Adrenal gland (tissue), 12 donors: ENCODE measurements around the gene HENMT1. TPM values are rescaled to one million over a fixed set of nuclear protein-coding genes. Genes with fewer than 3 reads are reported as not detected.
"Not testable (repeated sequence)": the region's sequence is repeated elsewhere in the genome, so short reads cannot be mapped to it uniquely, and the experiment has no call there.

Experiments used
- DNase-seq, 7 donors: peaks; one replicate each; pipeline ENCODE4 v3.0.0-alpha.2; 2019 to 2020
- H3K27ac ChIP-seq, 5 donors: fragments of 200-600 bp; sonication (generic) in 4 of 5; 1 replicate in 3 of 5; 2 replicates in 2 of 5; pipeline versions ENCODE4 v1.5.1 to v1.8.0; 2016 to 2020; ENCODE audit warnings: mild to moderate bottlenecking in 1 of 5
- H3K27me3 ChIP-seq: fragments of 200-600 bp; 2 replicates; pipeline ENCODE4 v1.8.0; 2021
- H3K36me3 ChIP-seq, 2 donors: fragments of 200-600 bp; replicated peaks in 1 of 2; 1 replicate in 1 of 2; 2 replicates in 1 of 2; pipeline versions ENCODE4 v1.5.1 to v1.8.0; 2018 to 2022
- H3K4me1 ChIP-seq, 2 donors: fragments of 200-600 bp; replicated peaks in 1 of 2; 1 replicate in 1 of 2; 2 replicates in 1 of 2; pipeline versions ENCODE4 v1.5.1 to v1.8.0; 2018 to 2021
- H3K4me3 ChIP-seq, 4 donors: fragments of 200-600 bp; sonication (generic) in 3 of 4; one replicate each; pipeline ENCODE4 v1.5.1; 2016 to 2018
- H3K9me3 ChIP-seq, 3 donors: fragments of 200-600 bp; sonication (generic) in 1 of 3; replicated peaks in 1 of 3; 1 replicate in 2 of 3; 2 replicates in 1 of 3; pipeline versions ENCODE4 v1.5.1 to v1.8.0; 2016 to 2021
- POLR2A ChIP-seq, 2 donors: fragments of 450-650 bp; IDR thresholded peaks; one replicate each; pipeline ENCODE4 v1.6.1; 2017; ENCODE audit warnings: antibody characterized with exemption in 2 of 2, mild to moderate bottlenecking in 2 of 2, moderate library complexity in 1 of 2
- WGBS, 4 donors: extraction: QIAGEN DNeasy Blood & Tissue Kit in 2 of 4; methylation state at CpG; one replicate each; pipeline versions ENCODE4 v1.1.5 to v1.1.7; 2013 to 2017; 5-methylcytosine and 5-hydroxymethylcytosine counted together
- intact Hi-C, 2 donors: fragments of 100-400 bp; cut with DNase I; formaldehyde crosslinking; loops; one replicate each; pipeline versions ENCODE4 v1.14.1 to v1.15.0; 2022 to 2023
- polyA plus RNA-seq, 3 donors: library from polyadenylated mRNA; stranded (reverse); fragments of 200-250 nt in 2 of 3; fragments of 350-450 nt in 1 of 3; fragmentation: Illumina TruSeq in 1 of 3; extraction: RNeasy Lipid Tissue Mini Kit (QIAGEN cat#74804) in 1 of 3; gene quantifications; one replicate each; pipeline ENCODE4 v1.2.3, GENCODE V29; 2013 to 2014
- total RNA-seq, 9 donors: library from RNA; depleted of rRNA in 4 of 9; stranded (reverse); fragments of >200 nt in 4 of 9; fragments of 120-200 nt in 1 of 9; fragmentation: NEBNext Ultra II Directional in 1 of 9; extraction: Animal tissue kit (Norgen Biotek cat#: 25700) in 1 of 9; gene quantifications; one replicate each; pipeline versions ENCODE4 v1.1.0 to v1.2.4, GENCODE V29; 2013 to 2023
- TF ChIP-seq, protein P1 (sequence below), 6 experiments: fragments of 450-650 bp in 4 of 6; fragments of 200-600 bp in 2 of 6; sonication (generic) in 1 of 6; IDR thresholded peaks; 1 replicate in 5 of 6; 2 replicates in 1 of 6; pipeline versions ENCODE4 v1.5.1 to v1.8.0; 2016 to 2021; ENCODE audit warnings: antibody characterized with exemption in 6 of 6, mild to moderate bottlenecking in 2 of 6, moderate library complexity in 1 of 6
- donor health status: healthy with polysubstance abuse.
- donor health status: Bipolar disorder and iron deficiency.
- donor health status: DM: yes; HTN: yes; CAD: no.
- donor health status: DM: no; HTN: no; CAD: no.
- donor health status: DM: no; HTN: no; CAD: no.
- donor health status: DM: yes; HTN: yes; CAD: no.

HENMT1 gene
- total and polyA plus RNA-seq, 12 donors = 1.2 to 22.2 (median 3.4) TPM

DNA sequence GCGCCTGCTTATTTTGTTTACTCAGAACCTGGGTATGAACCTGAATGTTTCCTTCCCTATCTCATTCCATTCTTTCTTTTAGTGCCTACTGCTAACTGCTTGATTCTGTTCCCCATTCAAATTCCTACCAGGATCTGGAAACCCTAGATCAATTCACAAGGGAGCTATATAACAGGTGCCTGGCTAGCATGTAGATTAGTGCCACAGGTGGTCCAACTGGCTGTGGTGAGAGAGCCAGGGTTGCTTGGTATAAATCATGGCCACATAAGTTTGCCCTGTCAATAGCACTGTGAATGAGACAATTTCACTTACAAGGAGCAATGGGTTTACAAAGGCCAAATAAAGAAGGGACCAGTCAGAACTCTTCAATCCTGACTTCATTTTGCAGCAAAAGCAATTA, 24.6 kb upstream of the HENMT1 start:
- Histone ChIP-seq H3K36me3 (no peaks in the 10 kb centered on the region), H3K4me3 (no peak overlapping the region), H3K9me3 (no peaks in the 10 kb centered on the region), H3K27ac (no peak overlapping the region), H3K27me3 (no peaks in the 10 kb centered on the region), H3K4me1 (no peaks in the 10 kb centered on the region)
- intact Hi-C loops = no loop called here
- TF ChIP-seq POLR2A (IDR thresholded peaks at IDR 0.05) = no peak
- TF ChIP-seq, protein P1, sequence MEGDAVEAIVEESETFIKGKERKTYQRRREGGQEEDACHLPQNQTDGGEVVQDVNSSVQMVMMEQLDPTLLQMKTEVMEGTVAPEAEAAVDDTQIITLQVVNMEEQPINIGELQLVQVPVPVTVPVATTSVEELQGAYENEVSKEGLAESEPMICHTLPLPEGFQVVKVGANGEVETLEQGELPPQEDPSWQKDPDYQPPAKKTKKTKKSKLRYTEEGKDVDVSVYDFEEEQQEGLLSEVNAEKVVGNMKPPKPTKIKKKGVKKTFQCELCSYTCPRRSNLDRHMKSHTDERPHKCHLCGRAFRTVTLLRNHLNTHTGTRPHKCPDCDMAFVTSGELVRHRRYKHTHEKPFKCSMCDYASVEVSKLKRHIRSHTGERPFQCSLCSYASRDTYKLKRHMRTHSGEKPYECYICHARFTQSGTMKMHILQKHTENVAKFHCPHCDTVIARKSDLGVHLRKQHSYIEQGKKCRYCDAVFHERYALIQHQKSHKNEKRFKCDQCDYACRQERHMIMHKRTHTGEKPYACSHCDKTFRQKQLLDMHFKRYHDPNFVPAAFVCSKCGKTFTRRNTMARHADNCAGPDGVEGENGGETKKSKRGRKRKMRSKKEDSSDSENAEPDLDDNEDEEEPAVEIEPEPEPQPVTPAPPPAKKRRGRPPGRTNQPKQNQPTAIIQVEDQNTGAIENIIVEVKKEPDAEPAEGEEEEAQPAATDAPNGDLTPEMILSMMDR (IDR thresholded peaks at IDR 0.05) = no peak
- 66 to 84% (median 75%) methylated on average over 1 of the region's 1 CpG for WGBS, 4 donors
- no peak for DNase-seq

DNA sequence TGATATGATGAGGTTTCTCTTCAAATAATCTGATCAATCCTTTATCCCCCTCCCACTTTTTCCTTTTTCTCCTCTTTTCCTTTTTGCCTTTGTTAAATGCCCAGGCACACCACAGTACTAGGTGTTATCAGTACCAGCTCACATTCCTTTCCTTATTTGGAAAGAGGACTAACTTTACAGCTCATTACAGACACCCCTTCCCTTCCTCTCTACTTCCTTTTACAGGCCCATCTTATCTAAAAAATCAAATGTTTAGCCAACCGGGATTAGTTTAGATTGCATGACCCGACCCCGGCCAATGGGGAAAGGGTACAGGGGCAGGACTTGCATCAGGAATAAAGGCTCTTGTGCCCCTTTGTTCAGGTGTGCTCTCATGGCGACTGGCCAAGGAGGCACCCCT, 20.8 kb upstream of the HENMT1 start:
- intact Hi-C loops, H3K4me1 ChIP-seq, H3K9me3 ChIP-seq, DNase-seq, H3K36me3 ChIP-seq, H3K27me3 ChIP-seq, H3K27ac ChIP-seq, H3K4me3 ChIP-seq: not testable (repeated sequence)
- WGBS, 4 donors = 59 to 85% (median 71%) methylated on average over 4 of the region's 4 CpGs

DNA sequence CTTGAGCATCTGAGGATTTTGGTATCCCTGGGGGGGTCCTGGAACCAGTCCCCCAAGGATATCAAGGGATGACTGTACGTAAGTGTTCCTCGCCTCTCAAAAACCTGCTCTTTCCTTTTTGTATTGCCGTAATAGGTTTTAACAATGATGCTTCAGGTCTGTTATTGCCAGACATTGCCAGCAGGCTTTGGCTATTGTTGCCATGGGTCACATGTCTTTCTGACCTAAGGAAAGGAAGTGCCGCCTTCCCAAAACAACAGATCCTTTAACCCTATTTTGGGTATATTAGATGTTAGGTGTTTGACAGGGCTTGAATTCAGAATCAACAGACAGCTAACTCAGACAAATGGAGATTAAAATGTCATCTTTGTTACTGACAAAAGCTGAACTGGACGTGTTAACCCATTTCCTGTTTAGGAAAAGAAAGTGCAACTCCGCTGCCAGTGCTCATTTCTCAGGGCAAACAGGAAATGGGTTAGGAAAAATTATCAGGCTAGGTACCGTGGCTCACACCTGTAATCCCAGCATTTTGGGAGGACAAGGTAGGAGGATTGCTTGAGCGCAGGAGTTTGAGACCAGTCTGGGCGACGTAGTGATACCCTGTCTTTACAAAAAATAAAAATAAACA, 18.8 kb upstream of the HENMT1 start:
- Histone ChIP-seq H3K9me3 (no peaks in the 10 kb centered on the region), H3K27me3 (no peaks in the 10 kb centered on the region), H3K36me3 (no peaks in the 10 kb centered on the region), H3K4me1 (no peaks in the 10 kb centered on the region), H3K27ac (peak overlapping the region in 1 of 5 donors; percentile 34), H3K4me3 (no peak overlapping the region)
- no peak for DNase-seq
- 59 to 69% (median 68%) methylated on average over 10 of the region's 10 CpGs for WGBS, 4 donors
- TF ChIP-seq POLR2A (IDR thresholded peaks at IDR 0.05) = no peak
- TF ChIP-seq, protein P1 (IDR thresholded peaks at IDR 0.05) = no peak
- intact Hi-C loops = no loop called here

DNA sequence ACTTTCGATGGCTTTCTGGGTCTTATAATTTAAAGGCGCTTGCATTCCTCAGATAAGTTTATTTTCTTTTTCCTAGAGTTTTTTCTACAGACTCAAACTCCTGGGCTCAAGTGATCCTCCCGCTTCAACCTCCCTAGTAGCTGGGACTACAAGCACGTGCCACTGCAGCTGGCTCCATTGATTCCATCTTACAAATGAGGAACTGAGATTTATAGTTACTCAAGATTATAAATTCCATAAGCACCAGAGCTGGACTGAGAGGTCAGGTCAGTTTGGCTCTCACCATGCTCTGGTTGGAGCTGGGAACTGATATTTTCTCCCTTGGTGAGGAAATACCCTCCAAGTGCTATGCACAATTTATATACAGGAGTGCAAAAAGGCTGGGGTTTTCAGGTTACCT, 17.8 kb upstream of the HENMT1 start:
- intact Hi-C loops = no loop called here
- Histone ChIP-seq H3K9me3 (no peaks in the 10 kb centered on the region), H3K36me3 (no peaks in the 10 kb centered on the region), H3K4me3 (no peak overlapping the region), H3K27ac (no peak overlapping the region), H3K27me3 (no peaks in the 10 kb centered on the region), H3K4me1 (no peaks in the 10 kb centered on the region)
- WGBS, 4 donors = 56 to 72% (median 64%) methylated on average over 4 of the region's 4 CpGs
- DNase-seq = peak in 1 of 7 donors; percentile 24
- TF ChIP-seq, protein P1 (IDR thresholded peaks at IDR 0.05) = no peak
- TF ChIP-seq POLR2A (IDR thresholded peaks at IDR 0.05) = no peak

DNA sequence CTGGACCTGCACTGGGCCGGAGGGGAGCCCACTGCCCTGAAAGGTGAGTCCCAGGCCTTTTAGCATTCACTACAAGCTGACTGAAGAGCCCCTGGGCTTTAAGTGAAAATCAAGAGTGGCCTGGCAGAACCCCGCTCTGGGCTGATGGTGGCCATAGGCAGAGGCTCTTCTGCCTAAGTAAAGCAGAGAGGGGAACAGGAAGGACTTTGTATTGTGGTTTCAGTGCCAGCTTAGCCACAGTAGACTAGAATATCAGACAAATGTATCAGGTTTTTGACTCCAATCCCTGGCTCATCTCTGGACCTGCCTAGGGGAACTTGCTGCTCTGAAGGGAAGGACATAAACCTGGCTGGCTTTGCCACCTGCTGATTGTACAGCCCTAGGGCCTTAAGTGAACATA, 10.2 kb upstream of the HENMT1 start:
- intact Hi-C loops = no loop called here
- TF ChIP-seq, protein P1 (IDR thresholded peaks at IDR 0.05) = no peak
- TF ChIP-seq POLR2A (IDR thresholded peaks at IDR 0.05) = no peak
- Histone ChIP-seq H3K27me3 (no peaks in the 10 kb centered on the region), H3K4me1 (no peaks in the 10 kb centered on the region), H3K27ac (no peak overlapping the region), H3K36me3 (no peaks in the 10 kb centered on the region), H3K4me3 (no peak overlapping the region), H3K9me3 (no peaks in the 10 kb centered on the region)
- DNase-seq = no peak
- 84 to 100% (median 86%) methylated on average over 1 to 2 of the region's 2 CpGs for WGBS, 4 donors
